Stomach (tissue), 4 donors: ENCODE measurements around the gene NDOR1.

Experiments used
- CTCF ChIP-seq, 7 experiments: fragments of 450-650 bp in 4 of 7; fragments of 200-600 bp in 3 of 7; sonication (generic) in 3 of 7; IDR thresholded peaks; one replicate each; pipeline ENCODE4 v1.5.1; 2016 to 2019; ENCODE audit warnings: antibody characterized with exemption in 7 of 7, control low read depth in 2 of 7, mild to moderate bottlenecking in 1 of 7
- EP300 ChIP-seq: sonication (generic); formaldehyde crosslinking; IDR thresholded peaks from one replicate; pipeline ENCODE4 v1.6.1; 2017; ENCODE audit warnings: antibody characterized with exemption

- TF ChIP-seq CTCF (IDR thresholded peaks at IDR 0.05) (no peak), EP300 (no peak)
Observed at GRCh38 chr9:137167277-137167746, 38.2 kb upstream of the NDOR1 start.
